Progenitor cell of endocrine pancreas (in vitro differentiated cells): ENCODE data around the gene GRIK2. TPM values are rescaled to one million over a fixed set of nuclear protein-coding genes. Genes with fewer than 3 reads are reported as not detected.

Experiments
- DNase-seq: peaks from one replicate; pipeline ENCODE4 v3.0.0; 2021; ENCODE audit warnings: low spot score; ENCODE audit not compliant: unreplicated experiment
- H3K27ac Mint-ChIP-seq: 2 replicates; pipeline ENCODE4 v1.8.0; 2021; ENCODE audit warnings: mild to moderate bottlenecking, moderate library complexity, mixed read lengths
- H3K27me3 Mint-ChIP-seq: 2 replicates; pipeline ENCODE4 v1.8.0; 2021; ENCODE audit warnings: mixed read lengths
- H3K36me3 Mint-ChIP-seq: 2 replicates; pipeline ENCODE4 v1.8.0; 2022; ENCODE audit warnings: mixed read lengths; ENCODE audit not compliant: insufficient read depth
- H3K4me1 Mint-ChIP-seq: 2 replicates; pipeline ENCODE4 v1.8.0; 2021; ENCODE audit warnings: low read depth, mixed read lengths
- H3K4me3 Mint-ChIP-seq: 2 replicates; pipeline ENCODE4 v1.8.0; 2021; ENCODE audit warnings: low read depth, mild to moderate bottlenecking, moderate library complexity, mixed read lengths
- H3K9me3 Mint-ChIP-seq: 2 replicates; pipeline ENCODE4 v1.8.0; 2021; ENCODE audit warnings: low read depth, mixed read lengths
- total RNA-seq: library from RNA; stranded (reverse); gene quantifications from 2 replicates; pipeline ENCODE4 v1.2.1, GENCODE V29; 2021
- TF ChIP-seq, protein P1 (sequence below): fragments of 200-600 bp; sonication (generic); IDR thresholded peaks from one replicate; pipeline ENCODE4 v1.5.0; 2021; ENCODE audit warnings: antibody characterized with exemption, mild to moderate bottlenecking; ENCODE audit not compliant: unreplicated experiment

Gene GRIK2
- total RNA-seq, 1 donor from 2014 or later, result 6.3 TPM

- no peak overlapping the region for H3K27ac Mint-ChIP-seq
- H3K9me3 Mint-ChIP-seq, result no peaks in the 10 kb centered on the region
- TF ChIP-seq, protein P1, sequence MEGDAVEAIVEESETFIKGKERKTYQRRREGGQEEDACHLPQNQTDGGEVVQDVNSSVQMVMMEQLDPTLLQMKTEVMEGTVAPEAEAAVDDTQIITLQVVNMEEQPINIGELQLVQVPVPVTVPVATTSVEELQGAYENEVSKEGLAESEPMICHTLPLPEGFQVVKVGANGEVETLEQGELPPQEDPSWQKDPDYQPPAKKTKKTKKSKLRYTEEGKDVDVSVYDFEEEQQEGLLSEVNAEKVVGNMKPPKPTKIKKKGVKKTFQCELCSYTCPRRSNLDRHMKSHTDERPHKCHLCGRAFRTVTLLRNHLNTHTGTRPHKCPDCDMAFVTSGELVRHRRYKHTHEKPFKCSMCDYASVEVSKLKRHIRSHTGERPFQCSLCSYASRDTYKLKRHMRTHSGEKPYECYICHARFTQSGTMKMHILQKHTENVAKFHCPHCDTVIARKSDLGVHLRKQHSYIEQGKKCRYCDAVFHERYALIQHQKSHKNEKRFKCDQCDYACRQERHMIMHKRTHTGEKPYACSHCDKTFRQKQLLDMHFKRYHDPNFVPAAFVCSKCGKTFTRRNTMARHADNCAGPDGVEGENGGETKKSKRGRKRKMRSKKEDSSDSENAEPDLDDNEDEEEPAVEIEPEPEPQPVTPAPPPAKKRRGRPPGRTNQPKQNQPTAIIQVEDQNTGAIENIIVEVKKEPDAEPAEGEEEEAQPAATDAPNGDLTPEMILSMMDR, result no peak
- H3K27me3 Mint-ChIP-seq, result no peaks in the 10 kb centered on the region
- H3K4me1 Mint-ChIP-seq, result peaks cover 5% of the 10 kb centered on the region
- DNase-seq, result no peak
- H3K4me3 Mint-ChIP-seq, result no peak overlapping the region
- H3K36me3 Mint-ChIP-seq, result no peaks in the 10 kb centered on the region
Measured at GRCh38 chr6:101539510-101540245, 146.2 kb downstream of the GRIK2 start.

DNA sequence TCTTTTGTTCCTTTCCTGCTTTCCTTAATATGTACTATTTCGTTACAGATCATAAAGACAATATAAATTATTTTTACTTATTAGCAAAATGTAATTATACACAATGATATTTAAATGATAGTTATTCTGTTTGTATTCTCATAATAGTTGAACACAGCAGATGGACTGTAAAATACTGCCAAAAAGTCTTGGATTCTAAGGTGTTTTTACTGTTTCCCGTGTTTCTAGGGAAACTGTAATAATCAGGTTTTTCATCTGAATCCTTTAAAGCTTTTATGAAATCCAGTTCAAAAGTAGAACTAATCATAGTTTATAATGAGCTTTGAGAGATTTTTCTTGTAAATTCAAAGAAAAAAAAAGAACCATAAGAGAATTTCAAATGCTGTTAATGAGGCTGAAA is 148.4 kb downstream of the GRIK2 start:
- H3K9me3 Mint-ChIP-seq, result no peaks in the 10 kb centered on the region
- H3K27me3 Mint-ChIP-seq, result no peaks in the 10 kb centered on the region
- H3K36me3 Mint-ChIP-seq, result no peaks in the 10 kb centered on the region
- DNase-seq, result no peak
- H3K4me1 Mint-ChIP-seq, result peaks cover 5% of the 10 kb centered on the region
- H3K27ac Mint-ChIP-seq, result no peak overlapping the region
- no peak overlapping the region for H3K4me3 Mint-ChIP-seq
- TF ChIP-seq, protein P1, result no peak

DNA sequence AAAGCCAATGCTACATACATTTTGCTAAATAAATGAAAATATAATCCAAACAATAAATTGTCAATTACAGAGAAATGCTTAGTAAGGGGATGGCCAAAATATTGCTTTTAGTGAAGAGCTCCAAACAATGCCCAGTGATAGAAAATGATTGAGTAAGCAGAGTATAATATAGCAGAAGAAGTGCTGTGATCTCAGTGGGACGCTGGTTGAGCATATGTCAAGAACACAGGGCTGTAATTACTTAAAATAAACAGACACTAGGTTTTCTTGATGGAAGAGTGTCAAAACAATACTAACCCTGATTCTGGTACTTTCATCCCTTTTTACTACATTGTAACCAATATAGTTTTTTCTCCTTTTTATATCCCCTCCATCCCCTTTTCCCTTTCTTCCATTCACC is 150.3 kb downstream of the GRIK2 start:
- TF ChIP-seq, protein P1, result no peak
- Mint-ChIP-seq H3K27ac (no peak overlapping the region), H3K4me3 (no peak overlapping the region), H3K36me3 (no peaks in the 10 kb centered on the region), H3K4me1 (peaks cover 2% of the 10 kb centered on the region), H3K9me3 (no peaks in the 10 kb centered on the region), H3K27me3 (no peaks in the 10 kb centered on the region)
- no peak for DNase-seq

- H3K27me3 Mint-ChIP-seq, result no peaks in the 10 kb centered on the region
- no peak overlapping the region for H3K27ac Mint-ChIP-seq
- TF ChIP-seq, protein P1, result no peak
- no peaks in the 10 kb centered on the region for H3K4me1 Mint-ChIP-seq
- H3K4me3 Mint-ChIP-seq, result no peak overlapping the region
- no peaks in the 10 kb centered on the region for H3K9me3 Mint-ChIP-seq
- DNase-seq, result no peak
- H3K36me3 Mint-ChIP-seq, result no peaks in the 10 kb centered on the region
Measured at GRCh38 chr6:101544286-101544685, 150.8 kb downstream of the GRIK2 start.

DNA sequence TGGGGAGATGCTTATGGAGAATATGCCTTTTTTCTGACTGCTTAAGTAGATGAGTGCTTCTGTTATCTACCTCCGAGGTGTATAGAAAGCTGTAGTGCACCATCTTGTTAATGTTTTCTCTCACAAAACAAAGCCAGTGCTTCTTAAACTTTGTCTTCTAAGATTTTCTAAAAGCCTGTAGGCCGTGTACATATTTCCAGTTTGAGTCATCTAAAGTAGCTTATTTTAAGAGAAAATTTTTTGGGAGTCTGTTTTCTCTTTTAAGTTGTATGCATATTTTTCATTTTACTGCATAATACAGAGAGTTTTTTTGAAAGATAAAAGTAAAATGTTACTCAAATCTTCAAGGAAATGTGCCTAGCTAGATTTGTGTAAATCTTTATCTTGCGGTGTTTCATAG is 151.7 kb downstream of the GRIK2 start:
- Mint-ChIP-seq H3K4me1 (no peaks in the 10 kb centered on the region), H3K9me3 (no peaks in the 10 kb centered on the region), H3K27me3 (no peaks in the 10 kb centered on the region), H3K4me3 (no peak overlapping the region), H3K36me3 (no peaks in the 10 kb centered on the region), H3K27ac (no peak overlapping the region)
- DNase-seq, result no peak
- TF ChIP-seq, protein P1, result no peak
